Transverse colon (tissue), 3 donors: Measurements from ENCODE around the gene CENPC.

Experiments
- POLR2A ChIP-seq: fragments of 450-650 bp; IDR thresholded peaks from one replicate; pipeline ENCODE4 v1.6.1; 2016; ENCODE audit warnings: antibody characterized with exemption, mild to moderate bottlenecking, moderate library complexity
- TF ChIP-seq, protein P1 (sequence below), 5 experiments: fragments of 200-600 bp in 3 of 5; fragments of 450-650 bp in 2 of 5; sonication (generic) in 3 of 5; IDR thresholded peaks; 1 replicate in 2 of 5; 2 replicates in 3 of 5; pipeline ENCODE4 v1.5.1; 2016 to 2017; ENCODE audit warnings: antibody characterized with exemption in 5 of 5, inconsistent platforms in 3 of 5, mild to moderate bottlenecking in 2 of 5, moderate library complexity in 1 of 5

DNA sequence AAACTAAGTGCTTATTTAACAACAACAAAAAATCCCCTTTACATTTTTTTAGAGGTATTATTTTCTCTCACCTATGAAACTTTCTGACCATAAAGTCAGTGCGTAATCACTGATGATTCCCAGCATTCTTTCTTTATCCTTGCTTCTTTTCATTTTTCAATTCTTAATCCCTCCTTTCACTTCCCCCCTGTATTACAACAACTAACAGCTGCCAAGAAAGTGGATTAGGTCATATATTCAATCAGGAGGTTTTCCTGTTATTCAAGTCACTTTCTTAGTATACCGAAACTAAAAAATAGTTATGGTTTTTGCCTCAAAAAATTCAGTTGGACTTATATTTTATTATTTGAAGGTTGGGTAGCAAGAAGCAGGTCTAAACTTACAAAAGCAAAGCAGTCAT, 11.1 kb upstream of the CENPC start:
- TF ChIP-seq POLR2A = no peak
- TF ChIP-seq, protein P1, sequence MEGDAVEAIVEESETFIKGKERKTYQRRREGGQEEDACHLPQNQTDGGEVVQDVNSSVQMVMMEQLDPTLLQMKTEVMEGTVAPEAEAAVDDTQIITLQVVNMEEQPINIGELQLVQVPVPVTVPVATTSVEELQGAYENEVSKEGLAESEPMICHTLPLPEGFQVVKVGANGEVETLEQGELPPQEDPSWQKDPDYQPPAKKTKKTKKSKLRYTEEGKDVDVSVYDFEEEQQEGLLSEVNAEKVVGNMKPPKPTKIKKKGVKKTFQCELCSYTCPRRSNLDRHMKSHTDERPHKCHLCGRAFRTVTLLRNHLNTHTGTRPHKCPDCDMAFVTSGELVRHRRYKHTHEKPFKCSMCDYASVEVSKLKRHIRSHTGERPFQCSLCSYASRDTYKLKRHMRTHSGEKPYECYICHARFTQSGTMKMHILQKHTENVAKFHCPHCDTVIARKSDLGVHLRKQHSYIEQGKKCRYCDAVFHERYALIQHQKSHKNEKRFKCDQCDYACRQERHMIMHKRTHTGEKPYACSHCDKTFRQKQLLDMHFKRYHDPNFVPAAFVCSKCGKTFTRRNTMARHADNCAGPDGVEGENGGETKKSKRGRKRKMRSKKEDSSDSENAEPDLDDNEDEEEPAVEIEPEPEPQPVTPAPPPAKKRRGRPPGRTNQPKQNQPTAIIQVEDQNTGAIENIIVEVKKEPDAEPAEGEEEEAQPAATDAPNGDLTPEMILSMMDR (IDR thresholded peaks at IDR 0.05) = no peak
